ENCODE results near the gene BRD3OS.

- TF ChIP-seq, protein P1, sequence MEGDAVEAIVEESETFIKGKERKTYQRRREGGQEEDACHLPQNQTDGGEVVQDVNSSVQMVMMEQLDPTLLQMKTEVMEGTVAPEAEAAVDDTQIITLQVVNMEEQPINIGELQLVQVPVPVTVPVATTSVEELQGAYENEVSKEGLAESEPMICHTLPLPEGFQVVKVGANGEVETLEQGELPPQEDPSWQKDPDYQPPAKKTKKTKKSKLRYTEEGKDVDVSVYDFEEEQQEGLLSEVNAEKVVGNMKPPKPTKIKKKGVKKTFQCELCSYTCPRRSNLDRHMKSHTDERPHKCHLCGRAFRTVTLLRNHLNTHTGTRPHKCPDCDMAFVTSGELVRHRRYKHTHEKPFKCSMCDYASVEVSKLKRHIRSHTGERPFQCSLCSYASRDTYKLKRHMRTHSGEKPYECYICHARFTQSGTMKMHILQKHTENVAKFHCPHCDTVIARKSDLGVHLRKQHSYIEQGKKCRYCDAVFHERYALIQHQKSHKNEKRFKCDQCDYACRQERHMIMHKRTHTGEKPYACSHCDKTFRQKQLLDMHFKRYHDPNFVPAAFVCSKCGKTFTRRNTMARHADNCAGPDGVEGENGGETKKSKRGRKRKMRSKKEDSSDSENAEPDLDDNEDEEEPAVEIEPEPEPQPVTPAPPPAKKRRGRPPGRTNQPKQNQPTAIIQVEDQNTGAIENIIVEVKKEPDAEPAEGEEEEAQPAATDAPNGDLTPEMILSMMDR (conservative IDR thresholded peaks at IDR 0.05; ENCODE audit: low read depth, low read length): no peak
- TF ChIP-seq EZH2 (IDR thresholded peaks at IDR 0.05; ENCODE audit: borderline replicate concordance, low read depth, low read length, poor library complexity, severe bottlenecking): no peak
These were observed 30.7 kb downstream of the BRD3OS start for GRCh38 chr9:134055981-134056461.
